Cortex of kidney (tissue), 1 donor: ENCODE data around the gene ADCYAP1R1.

Experiments used
- DNase-seq: peaks from one replicate; lab custom pipeline; 2025; lab: John Stamatoyannopoulos, UW

The ADCYAP1R1 gene

GRCh38 chr7:31087351-31087750, 35.2 kb downstream of the ADCYAP1R1 start:
- DNase-seq, result no peak

GRCh38 chr7:31091924-31092434, 39.9 kb downstream of the ADCYAP1R1 start:
- DNase-seq, result no peak

GRCh38 chr7:31092606-31093005, 40.5 kb downstream of the ADCYAP1R1 start:
- DNase-seq, result no peak

- no peak for DNase-seq
Measured at GRCh38 chr7:31093282-31093681, 41.2 kb downstream of the ADCYAP1R1 start.

- no peak for DNase-seq
Measured at GRCh38 chr7:31094271-31094670, 42.2 kb downstream of the ADCYAP1R1 start.

- DNase-seq, result no peak
Measured at GRCh38 chr7:31095286-31096197, 43.4 kb downstream of the ADCYAP1R1 start.

GRCh38 chr7:31096198-31096876, 44.2 kb downstream of the ADCYAP1R1 start:
- DNase-seq, result no peak

- no peak for DNase-seq
Measured at GRCh38 chr7:31096877-31097258, 44.8 kb downstream of the ADCYAP1R1 start.

- no peak for DNase-seq
Measured at GRCh38 chr7:31098642-31099360, 46.7 kb downstream of the ADCYAP1R1 start.

- no peak for DNase-seq
Measured at GRCh38 chr7:31099451-31100444, 47.6 kb downstream of the ADCYAP1R1 start.

- no peak for DNase-seq
Measured at GRCh38 chr7:31100445-31100844, 48.3 kb downstream of the ADCYAP1R1 start.

- no peak for DNase-seq
Measured at GRCh38 chr7:31100871-31101270, 48.8 kb downstream of the ADCYAP1R1 start.

GRCh38 chr7:31101544-31101943, 49.4 kb downstream of the ADCYAP1R1 start:
- DNase-seq, result no peak

- DNase-seq, result no peak
Measured at GRCh38 chr7:31102151-31102972, 50.3 kb downstream of the ADCYAP1R1 start.

- no peak for DNase-seq
Measured at GRCh38 chr7:31102973-31103850, 51.1 kb downstream of the ADCYAP1R1 start.

GRCh38 chr7:31104361-31105255, 52.5 kb downstream of the ADCYAP1R1 start:
- DNase-seq, result no peak

GRCh38 chr7:31105256-31105950, 53.3 kb downstream of the ADCYAP1R1 start:
- no peak for DNase-seq
